ENCODE results near the gene MINDY3. TPM values are rescaled to one million over a fixed set of nuclear protein-coding genes. Genes with fewer than 3 reads are reported as not detected.

MINDY3 gene
- total and polyA plus RNA-seq, 2 donors (not counting 1 experiment from before 2014, with no cell fraction given), result 11.6 to 29.3 TPM

GRCh38 chr10:15801641-15802040 lies 58.7 kb downstream of the MINDY3 start:
- Histone ChIP-seq H3K27ac (ENCODE audit: low read length in 2 of 2) (no peak overlapping the region), H3K4me1 (ENCODE audit: control insufficient read depth in 2 of 2, insufficient read depth in 2 of 2, low read length in 2 of 2) (no peaks in the 10 kb centered on the region), H3K4me2 (replicated peaks; ENCODE audit: low read depth, low read length, poor library complexity, severe bottlenecking) (no peak overlapping the region), H3K36me3 (replicated peaks in 1 of 2; ENCODE audit: control extremely low read depth in 1 of 2, control insufficient read depth in 1 of 2, extremely low read depth in 1 of 2, insufficient read depth in 2 of 2, low read length in 1 of 2) (peaks cover 1 to 22% of the 10 kb centered on the region in 2 experiments), H4K20me1 (ENCODE audit: control insufficient read depth, insufficient read depth, low read length, poor library complexity, severe bottlenecking) (no peaks in the 10 kb centered on the region), H3K79me2 (ENCODE audit: control insufficient read depth, insufficient read depth, low read length) (no peaks in the 10 kb centered on the region), H3K9me3 (ENCODE audit: control extremely low read depth in 1 of 3, control insufficient read depth in 2 of 3, insufficient read depth in 1 of 3, low read length in 2 of 3) (no peaks in the 10 kb centered on the region), H2AFZ (ENCODE audit: insufficient read depth, low read depth, low read length, poor library complexity, severe bottlenecking) (no peak overlapping the region), H3K9ac (ENCODE audit: low read length) (no peak overlapping the region), H3K4me3 (ENCODE audit: control extremely low read depth in 1 of 5, extremely low read depth in 1 of 5, insufficient read depth in 1 of 5, low read depth in 2 of 5, low read length in 4 of 5) (no peak overlapping the region), H3K27me3 (replicated peaks in 1 of 4; ENCODE audit: control extremely low read depth in 1 of 4, control insufficient read depth in 3 of 4, insufficient read depth in 4 of 4, low read length in 3 of 4) (no peaks in the 10 kb centered on the region)
- intact Hi-C loops (cut with micrococcal nuclease), result no loop called here
- POLR2A ChIA-PET, result no interaction called here
- CTCF ChIA-PET, result no interaction called here
- no peaks in the 10 kb centered on the region for H3K27me3 Mint-ChIP-seq
- H3K27ac Mint-ChIP-seq, result no peak overlapping the region
- H3K4me3 Mint-ChIP-seq, result no peak overlapping the region
- 100% methylated on average over 1 of the region's 3 CpGs for WGBS (ENCODE audit: insufficient coverage)
- ATAC-seq (ENCODE audit: low read depth), result no peak
- H3K4me1 Mint-ChIP-seq, result no peaks in the 10 kb centered on the region
- peaks cover 5% of the 10 kb centered on the region for H3K9me3 Mint-ChIP-seq (ENCODE audit: insufficient read depth)
- TF ChIP-seq EZH2 (IDR thresholded peaks at IDR 0.05; ENCODE audit: borderline replicate concordance, insufficient read depth, low read depth, low read length, poor library complexity, severe bottlenecking), result no peak
- no peak for TF ChIP-seq CTCF (IDR thresholded peaks at IDR 0.05)
- DNase-seq, result no peak

- intact Hi-C loops (cut with micrococcal nuclease), result no loop called here
- Mint-ChIP-seq H3K9me3 (ENCODE audit: insufficient read depth) (peaks cover 5% of the 10 kb centered on the region), H3K27ac (no peak overlapping the region), H3K4me1 (no peaks in the 10 kb centered on the region), H3K4me3 (no peak overlapping the region), H3K27me3 (no peaks in the 10 kb centered on the region)
- no peaks in the 10 kb centered on the region for H3K9me3 ChIP-seq (ENCODE audit: control extremely low read depth in 1 of 3, control insufficient read depth in 2 of 3, insufficient read depth in 1 of 3, low read length in 2 of 3)
- no peak overlapping the region for H3K4me3 ChIP-seq (ENCODE audit: control extremely low read depth in 1 of 5, extremely low read depth in 1 of 5, insufficient read depth in 1 of 5, low read depth in 2 of 5, low read length in 4 of 5)
- WGBS (ENCODE audit: insufficient coverage), result 100% methylated on average over 1 of the region's 1 CpG
- H3K4me1 ChIP-seq (ENCODE audit: control insufficient read depth in 2 of 2, insufficient read depth in 2 of 2, low read length in 2 of 2), result no peaks in the 10 kb centered on the region
- H2AFZ ChIP-seq (ENCODE audit: insufficient read depth, low read depth, low read length, poor library complexity, severe bottlenecking), result no peak overlapping the region
- no peak for TF ChIP-seq EZH2 (IDR thresholded peaks at IDR 0.05; ENCODE audit: borderline replicate concordance, insufficient read depth, low read depth, low read length, poor library complexity, severe bottlenecking)
- no peak for TF ChIP-seq CTCF (IDR thresholded peaks at IDR 0.05)
- no peak overlapping the region for H3K9ac ChIP-seq (ENCODE audit: low read length)
- H3K27me3 ChIP-seq (replicated peaks in 1 of 4; ENCODE audit: control extremely low read depth in 1 of 4, control insufficient read depth in 3 of 4, insufficient read depth in 4 of 4, low read length in 3 of 4), result no peaks in the 10 kb centered on the region
- H3K4me2 ChIP-seq (replicated peaks; ENCODE audit: low read depth, low read length, poor library complexity, severe bottlenecking), result no peak overlapping the region
- no peaks in the 10 kb centered on the region for H3K79me2 ChIP-seq (ENCODE audit: control insufficient read depth, insufficient read depth, low read length)
- no peaks in the 10 kb centered on the region for H4K20me1 ChIP-seq (ENCODE audit: control insufficient read depth, insufficient read depth, low read length, poor library complexity, severe bottlenecking)
- POLR2A ChIA-PET, result no interaction called here
- CTCF ChIA-PET, result no interaction called here
- no peak overlapping the region for H3K27ac ChIP-seq (ENCODE audit: low read length in 2 of 2)
- H3K36me3 ChIP-seq (replicated peaks in 1 of 2; ENCODE audit: control extremely low read depth in 1 of 2, control insufficient read depth in 1 of 2, extremely low read depth in 1 of 2, insufficient read depth in 2 of 2, low read length in 1 of 2), result peaks cover 1 to 22% of the 10 kb centered on the region in 2 experiments
- DNase-seq (no peak), ATAC-seq (ENCODE audit: low read depth) (no peak)
Observed at GRCh38 chr10:15801147-15801546, 59.2 kb downstream of the MINDY3 start.
